Esophagus muscularis mucosa (tissue), 4 donors: Measurements from ENCODE around the gene PSG6.
"Not testable (repeated sequence)": the region's sequence is repeated elsewhere in the genome, so short reads cannot be mapped to it uniquely, and the experiment has no call there.

Experiments
- CTCF ChIP-seq, 3 experiments: fragments of 200-600 bp in 2 of 3; fragments of 450-650 bp in 1 of 3; sonication (generic) in 2 of 3; IDR thresholded peaks; one replicate each; pipeline ENCODE4 v1.5.1; 2017 to 2019; ENCODE audit warnings: antibody characterized with exemption in 3 of 3, mild to moderate bottlenecking in 2 of 3, moderate library complexity in 1 of 3
- EP300 ChIP-seq: sonication (generic); formaldehyde crosslinking; IDR thresholded peaks from one replicate; pipeline ENCODE4 v1.6.1; 2017; ENCODE audit warnings: antibody characterized with exemption
- POLR2A ChIP-seq: fragments of 450-650 bp; IDR thresholded peaks from one replicate; pipeline ENCODE4 v1.6.1; 2017; ENCODE audit warnings: antibody characterized with exemption, moderate library complexity, mild to moderate bottlenecking, low read depth
- POLR2AphosphoS5 ChIP-seq, 2 donors: sonication (generic); formaldehyde crosslinking; IDR thresholded peaks; one replicate each; pipeline ENCODE4 v1.6.1; 2017; ENCODE audit warnings: antibody characterized with exemption in 2 of 2

- TF ChIP-seq POLR2AphosphoS5 (IDR thresholded peaks at IDR 0.05); CTCF (IDR thresholded peaks at IDR 0.05); POLR2A; EP300: not testable (repeated sequence)
Observed at GRCh38 chr19:42899674-42900073, 18.0 kb downstream of the PSG6 start.
